Cortex of kidney (tissue), 1 donor: Measurements from ENCODE around the gene AGAP1.

ENCODE experiments used
- DNase-seq: peaks from one replicate; lab custom pipeline; 2025; lab: John Stamatoyannopoulos, UW

Gene AGAP1

GRCh38 chr2:235550378-235550760 is 56.5 kb downstream of the AGAP1 start:
- no peak for DNase-seq

DNA sequence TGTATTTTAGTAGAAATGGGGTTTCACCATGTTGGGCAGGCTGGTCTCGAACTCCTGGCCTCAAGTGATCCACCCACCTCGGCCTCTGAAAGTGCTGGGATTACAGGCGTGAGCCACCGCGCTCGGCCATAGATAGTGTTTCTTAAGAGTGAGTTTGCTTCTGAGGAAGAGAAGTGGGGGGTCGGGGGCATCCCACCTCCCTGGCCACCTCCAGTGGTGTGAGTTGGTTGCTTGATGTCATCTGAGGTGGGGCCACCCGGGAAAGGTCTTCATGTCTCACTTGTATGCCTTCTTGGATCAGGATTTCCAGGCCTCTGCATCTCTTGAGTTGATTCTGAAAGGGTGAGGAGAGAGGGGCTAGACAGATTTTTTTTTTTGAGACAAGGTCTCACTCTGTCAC is 57.1 kb downstream of the AGAP1 start:
- DNase-seq: no peak

DNA sequence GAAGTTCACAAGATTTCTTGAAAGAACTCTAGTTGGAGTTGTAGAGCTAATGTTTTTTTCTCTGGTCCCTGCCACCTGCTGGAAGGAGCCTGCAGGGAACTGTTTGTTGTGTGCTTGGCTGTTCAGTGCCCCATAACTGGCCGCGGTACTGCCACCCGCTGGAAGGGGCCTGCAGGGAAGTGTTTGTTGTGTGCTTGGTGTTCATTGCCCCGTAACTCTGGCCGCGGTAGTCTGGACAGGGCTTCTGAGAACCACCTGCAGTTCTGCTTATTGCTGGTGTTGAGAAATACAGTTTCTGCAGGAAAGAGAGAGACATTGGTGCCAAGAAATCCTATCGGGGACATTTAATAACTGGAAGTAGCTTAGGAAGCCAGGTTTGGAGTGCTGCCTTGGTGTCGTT is 58.1 kb downstream of the AGAP1 start:
- no peak for DNase-seq

DNA sequence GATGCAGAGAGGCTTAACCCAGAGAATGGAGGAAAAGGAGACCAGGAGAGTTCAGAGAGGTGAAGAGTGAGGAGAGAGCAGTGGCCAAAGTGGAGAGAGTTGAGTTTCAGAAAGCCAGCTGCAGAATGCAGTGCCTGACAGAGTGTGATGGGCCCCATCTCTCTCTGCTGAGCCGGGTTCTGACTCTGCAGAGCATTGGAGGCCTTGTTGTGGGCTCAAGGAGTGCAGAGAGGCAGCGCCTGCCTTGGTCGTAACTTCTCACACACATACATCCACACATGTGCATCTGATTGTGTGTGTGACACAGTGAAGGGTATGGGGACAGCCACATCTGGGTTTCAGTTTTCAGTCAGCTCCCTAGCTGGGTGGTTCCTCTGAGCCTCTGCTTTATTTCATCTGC is 58.8 kb downstream of the AGAP1 start:
- DNase-seq: no peak

DNA sequence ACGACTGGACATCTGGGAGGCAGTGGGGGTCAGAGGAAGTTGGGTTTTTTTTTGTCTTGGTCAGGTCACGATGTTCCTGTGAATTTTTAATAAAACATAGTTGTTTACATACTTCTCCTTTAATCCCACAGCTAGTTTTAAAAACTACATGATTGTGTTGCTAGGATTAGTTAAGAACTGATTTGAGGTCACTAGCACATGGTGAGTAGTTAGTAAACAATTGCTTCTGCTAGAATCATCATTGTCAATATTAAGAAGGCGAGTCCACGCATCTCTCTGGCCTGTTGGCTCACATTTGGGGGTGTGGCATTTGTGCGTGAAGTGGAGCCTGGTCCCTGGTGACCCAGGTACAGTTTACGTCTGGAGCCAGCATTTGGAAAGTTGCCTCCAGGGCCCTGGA is 59.4 kb downstream of the AGAP1 start:
- no peak for DNase-seq

DNA sequence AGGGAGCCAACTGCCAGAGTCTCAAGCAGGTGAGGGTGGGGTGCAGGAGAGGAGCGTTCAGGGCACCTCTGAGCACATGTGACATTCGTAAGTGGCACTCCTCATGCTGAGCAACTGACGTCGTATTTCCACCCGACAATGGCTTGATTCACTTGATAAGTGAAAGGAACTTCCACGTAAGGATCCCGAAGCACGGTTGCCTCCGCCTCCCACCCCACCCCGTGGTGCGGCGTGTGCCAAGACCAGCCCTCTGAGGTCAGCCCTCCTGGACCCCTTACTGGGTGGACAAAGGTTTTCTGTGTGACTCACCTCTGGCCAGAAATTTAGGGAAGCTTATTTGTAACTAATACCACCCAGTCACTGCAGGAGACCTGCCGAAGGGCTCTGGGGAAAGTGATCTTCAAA is 59.9 kb downstream of the AGAP1 start:
- DNase-seq: no peak

DNA sequence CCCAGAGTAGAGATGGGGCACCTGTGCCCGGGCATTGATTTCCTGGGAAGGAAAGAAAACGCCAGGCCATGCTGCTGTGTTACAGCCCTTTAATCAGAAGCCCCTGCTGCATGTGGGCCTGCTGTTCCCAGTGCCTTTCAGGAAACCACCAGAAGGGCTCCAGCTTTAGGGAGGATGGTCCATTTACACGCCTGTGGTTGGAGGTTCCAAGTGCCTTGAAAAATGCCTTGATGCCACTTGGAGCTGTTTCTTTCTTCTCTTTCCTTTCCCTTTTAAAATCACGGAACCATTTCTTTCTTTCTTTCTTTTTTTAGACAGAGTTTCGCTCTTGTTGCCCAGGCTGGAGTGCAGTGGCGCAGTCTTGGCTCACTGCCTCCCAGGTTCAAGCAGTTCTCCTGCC is 60.5 kb downstream of the AGAP1 start:
- no peak for DNase-seq

DNA sequence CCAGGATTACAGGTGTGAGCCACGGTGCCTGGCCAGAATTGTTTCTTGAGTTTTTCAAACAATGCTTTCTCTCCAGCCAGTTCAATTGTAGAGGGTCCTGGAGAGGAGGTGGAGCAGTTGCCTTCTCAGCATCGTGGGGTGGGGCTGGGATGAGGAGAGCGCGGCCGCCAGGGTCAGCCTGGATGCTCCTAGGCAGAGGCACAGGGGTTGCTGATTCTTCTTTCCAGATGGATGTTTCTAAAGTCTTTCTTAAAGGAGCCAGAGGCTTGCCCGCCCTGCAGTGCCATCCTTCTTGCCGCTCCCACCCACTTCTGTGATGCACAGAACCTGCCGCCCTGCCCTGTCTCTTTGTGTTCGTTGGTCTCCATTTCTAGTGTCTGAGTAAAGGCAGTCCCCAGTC is 61.1 kb downstream of the AGAP1 start:
- DNase-seq: no peak

GRCh38 chr2:235555371-235555770 is 61.5 kb downstream of the AGAP1 start:
- no peak for DNase-seq

GRCh38 chr2:235556086-235556485 is 62.2 kb downstream of the AGAP1 start:
- no peak for DNase-seq

- DNase-seq: no peak
Measured at GRCh38 chr2:235556901-235557300, 63.1 kb downstream of the AGAP1 start.

GRCh38 chr2:235557903-235558302 is 64.1 kb downstream of the AGAP1 start:
- DNase-seq: no peak

- DNase-seq: no peak
Measured at GRCh38 chr2:235558572-235558971, 64.7 kb downstream of the AGAP1 start.

DNA sequence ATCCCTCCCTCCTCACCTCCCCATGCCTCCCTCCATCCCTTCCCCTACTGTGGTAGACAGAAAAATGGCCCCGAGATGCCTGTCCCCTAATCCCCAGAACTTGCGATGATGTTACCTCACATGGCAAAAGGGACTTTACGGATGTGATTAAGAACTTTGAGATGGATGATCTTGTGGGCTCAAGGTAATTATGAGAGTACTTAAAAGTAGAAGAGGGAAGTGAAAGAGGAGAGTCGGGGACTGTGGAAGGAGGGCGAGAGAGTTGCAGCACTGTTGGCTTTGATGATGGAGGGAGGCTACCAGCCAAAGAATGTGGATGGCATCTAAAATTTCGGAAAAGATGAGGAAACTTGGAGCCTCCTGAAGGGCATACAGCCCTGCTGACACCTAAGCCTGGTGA is 66.5 kb downstream of the AGAP1 start:
- no peak for DNase-seq

GRCh38 chr2:235561450-235561849 is 67.6 kb downstream of the AGAP1 start:
- DNase-seq: no peak

- DNase-seq: no peak
Measured at GRCh38 chr2:235562065-235562747, 68.4 kb downstream of the AGAP1 start.

- no peak for DNase-seq
Measured at GRCh38 chr2:235563056-235563910, 69.4 kb downstream of the AGAP1 start.

DNA sequence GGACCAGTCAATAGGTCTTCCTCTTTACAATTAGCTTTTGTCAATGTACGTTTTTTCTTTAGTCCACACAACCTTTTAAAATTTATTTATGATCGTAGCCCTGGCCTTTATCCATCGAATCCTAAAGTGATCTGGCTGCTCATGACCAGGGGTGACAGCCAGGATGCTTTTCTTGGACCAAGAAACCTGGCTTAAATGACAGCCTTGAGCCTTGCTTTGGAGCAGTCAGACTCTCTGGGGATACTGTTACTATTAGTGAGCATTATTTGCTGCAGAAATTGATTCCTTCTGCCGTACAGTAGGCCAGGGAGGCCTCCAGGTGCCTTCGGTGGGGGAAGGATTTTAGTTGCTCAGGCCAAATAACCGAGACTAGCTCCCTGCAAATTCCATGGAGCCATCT is 70.2 kb downstream of the AGAP1 start:
- DNase-seq: no peak

GRCh38 chr2:235564884-235565530 is 71.2 kb downstream of the AGAP1 start:
- no peak for DNase-seq

DNA sequence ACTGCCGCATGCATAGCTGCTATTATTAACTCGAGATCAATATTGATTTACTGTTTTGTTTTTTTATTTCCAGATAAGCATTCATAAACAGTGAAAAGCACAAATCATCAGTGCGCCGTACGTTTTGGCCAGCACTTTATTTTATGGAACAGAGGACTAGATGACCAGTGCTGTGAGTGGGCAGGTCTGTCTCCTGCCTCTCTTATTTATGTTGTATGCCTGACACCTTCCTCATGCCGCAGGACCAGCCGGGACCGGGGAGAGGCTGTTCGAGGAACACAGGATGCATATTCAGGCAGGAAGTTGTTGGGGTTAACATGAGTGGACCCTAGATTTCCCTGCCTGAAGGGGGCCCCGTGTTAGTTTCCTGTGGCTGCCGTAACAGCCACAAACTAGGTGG is 72.6 kb downstream of the AGAP1 start:
- no peak for DNase-seq

- no peak for DNase-seq
Measured at GRCh38 chr2:235566931-235567495, 73.2 kb downstream of the AGAP1 start.

DNA sequence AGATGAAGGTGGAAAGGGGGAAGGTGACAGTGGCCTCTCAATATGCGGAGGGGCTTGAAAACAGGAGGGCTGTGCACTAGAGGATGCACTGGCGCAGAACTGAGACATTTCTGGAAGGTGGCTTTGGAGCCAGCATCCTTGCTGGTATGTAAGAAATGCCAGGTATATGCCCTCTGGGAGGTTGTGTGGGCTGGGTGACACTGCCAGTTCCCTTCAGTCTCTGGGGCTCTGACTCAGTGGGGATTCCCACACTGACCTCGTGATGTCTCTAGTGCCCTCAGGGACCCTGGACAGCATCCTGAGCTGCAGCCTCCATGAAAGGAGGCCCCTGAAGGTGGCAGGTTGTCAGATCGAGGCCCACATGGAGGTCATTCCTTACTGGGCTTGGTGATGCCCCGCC is 74.0 kb downstream of the AGAP1 start:
- DNase-seq: no peak

GRCh38 chr2:235568431-235568830 is 74.6 kb downstream of the AGAP1 start:
- no peak for DNase-seq
